GM19193 (cell line): ENCODE measurements around the gene CRAT.

ENCODE experiments used
- POLR2A ChIP-seq: IDR thresholded peaks from 4 replicates; pipeline ENCODE4 v1.6.1; 2011; ENCODE audit not compliant: insufficient read depth, insufficient read length; ENCODE audit errors: extremely low read depth

CRAT gene

DNA sequence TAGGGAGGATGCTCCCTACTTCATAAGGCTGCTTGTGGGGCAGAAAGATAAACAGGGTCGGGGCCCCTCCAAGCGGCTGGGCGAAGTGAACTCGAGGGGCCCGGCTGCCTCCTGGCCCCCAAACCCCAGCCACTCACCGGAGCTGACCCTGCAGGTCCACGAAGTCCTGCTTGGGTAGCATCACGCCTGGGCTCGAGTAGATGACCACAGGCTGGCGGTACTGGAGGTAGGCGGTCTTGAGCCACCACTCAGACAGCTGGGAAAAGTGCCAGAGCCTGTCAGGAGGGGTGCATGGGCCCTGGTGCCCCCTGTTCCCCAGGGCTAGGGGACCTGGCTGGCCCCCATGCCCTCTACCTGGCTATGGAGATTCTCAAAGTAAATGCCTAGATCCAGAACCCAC lies 6.5 kb downstream of the CRAT start:
- TF ChIP-seq POLR2A: no peak

DNA sequence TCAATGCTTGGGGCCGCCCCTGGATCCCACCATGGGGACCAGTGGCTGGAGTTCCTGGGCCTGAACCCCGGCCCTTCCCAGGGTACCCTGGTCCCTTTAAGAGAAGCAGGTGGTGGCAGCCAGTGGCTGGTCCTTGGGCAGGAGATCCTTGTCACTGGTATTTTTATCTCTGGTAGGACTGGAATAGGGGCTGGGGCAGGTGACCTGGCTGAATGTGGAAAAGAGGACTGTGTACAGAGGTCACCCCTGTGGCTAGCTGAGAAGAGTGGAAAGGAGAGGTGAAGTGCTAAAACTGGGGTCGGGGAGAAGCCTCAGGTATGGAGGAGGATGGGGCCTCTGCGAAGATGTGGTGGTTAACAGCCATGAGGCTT lies 7.0 kb downstream of the CRAT start:
- no peak for TF ChIP-seq POLR2A

DNA sequence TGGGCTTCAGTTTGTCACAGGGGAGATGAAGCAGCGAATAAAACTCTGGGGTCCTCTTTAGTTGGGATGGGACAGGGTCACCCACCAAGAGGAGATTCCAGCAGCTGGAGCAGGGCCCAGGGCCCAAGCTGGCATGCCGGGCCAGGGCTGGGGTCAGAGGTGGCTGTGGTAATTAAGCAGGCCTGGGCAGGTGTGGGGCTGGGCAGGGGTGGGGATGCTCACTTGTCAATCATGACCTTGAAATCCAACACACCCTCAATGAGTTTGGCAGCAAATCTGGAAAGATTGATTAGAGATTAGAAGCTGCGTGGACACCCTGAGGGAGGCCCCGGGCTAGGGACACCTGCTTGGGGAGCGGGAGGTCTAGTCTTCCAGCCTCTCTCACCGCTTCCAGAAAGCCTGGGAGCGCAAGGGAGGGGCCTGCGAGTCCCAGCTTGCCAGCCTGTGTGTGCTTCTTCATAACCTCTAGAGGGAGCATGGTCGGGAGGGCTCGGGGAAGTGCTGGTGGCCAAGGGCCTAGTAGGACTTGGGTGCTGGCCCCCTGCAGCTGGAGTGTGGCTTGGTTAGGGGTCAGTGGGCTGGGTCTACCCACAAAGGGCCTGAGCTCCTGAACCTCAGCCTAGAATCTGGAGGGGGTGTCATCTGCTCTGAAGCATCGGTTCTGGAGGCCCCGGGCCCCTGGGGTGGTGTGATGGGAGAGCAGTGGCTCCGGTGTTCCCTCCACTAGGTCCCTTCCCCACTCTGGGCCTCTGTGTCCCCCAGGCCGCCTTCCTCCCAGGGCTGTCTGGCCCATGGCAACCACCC lies 7.6 kb downstream of the CRAT start:
- TF ChIP-seq POLR2A: no peak

DNA sequence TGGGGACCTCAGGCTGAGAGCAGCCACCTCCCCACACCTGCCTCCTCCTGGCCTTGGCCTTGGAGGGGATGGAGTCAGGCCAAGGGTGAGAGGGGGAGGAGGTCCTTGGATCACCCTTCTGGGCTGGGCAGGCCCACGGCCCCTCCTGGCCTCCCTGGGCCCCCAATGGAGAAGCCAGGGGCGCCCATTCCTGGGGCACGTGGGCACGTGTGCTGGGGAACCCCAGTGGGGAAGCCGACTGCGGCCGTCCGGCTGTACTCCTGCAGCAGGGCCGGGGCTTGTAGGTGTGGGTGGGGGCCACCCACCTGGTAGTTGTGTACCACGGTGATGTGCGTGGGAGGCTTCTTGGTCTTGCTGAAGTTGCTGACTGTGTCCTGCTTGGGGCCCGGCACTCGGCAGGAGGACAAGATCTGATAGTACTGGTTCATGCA lies 8.5 kb downstream of the CRAT start:
- no peak for TF ChIP-seq POLR2A

DNA sequence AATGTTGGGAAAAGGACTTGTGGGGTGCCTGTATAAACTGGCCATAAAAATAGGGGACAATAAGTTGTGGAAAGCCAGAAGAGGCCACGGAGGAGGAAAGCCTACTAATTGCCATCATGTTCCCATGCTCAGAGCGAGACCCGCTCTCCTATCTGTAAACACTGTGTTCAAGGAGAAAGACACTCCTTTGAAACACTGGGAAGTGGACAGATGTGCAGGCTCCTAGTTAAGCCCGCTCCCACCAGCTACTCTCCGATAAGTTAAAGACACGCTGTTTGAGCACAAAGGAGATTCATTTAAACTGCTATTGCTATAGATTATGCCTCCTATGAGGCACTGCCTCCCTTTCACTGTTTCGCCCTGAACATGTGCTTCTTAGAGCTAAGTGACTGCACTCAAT lies 9.3 kb downstream of the CRAT start:
- no peak for TF ChIP-seq POLR2A

DNA sequence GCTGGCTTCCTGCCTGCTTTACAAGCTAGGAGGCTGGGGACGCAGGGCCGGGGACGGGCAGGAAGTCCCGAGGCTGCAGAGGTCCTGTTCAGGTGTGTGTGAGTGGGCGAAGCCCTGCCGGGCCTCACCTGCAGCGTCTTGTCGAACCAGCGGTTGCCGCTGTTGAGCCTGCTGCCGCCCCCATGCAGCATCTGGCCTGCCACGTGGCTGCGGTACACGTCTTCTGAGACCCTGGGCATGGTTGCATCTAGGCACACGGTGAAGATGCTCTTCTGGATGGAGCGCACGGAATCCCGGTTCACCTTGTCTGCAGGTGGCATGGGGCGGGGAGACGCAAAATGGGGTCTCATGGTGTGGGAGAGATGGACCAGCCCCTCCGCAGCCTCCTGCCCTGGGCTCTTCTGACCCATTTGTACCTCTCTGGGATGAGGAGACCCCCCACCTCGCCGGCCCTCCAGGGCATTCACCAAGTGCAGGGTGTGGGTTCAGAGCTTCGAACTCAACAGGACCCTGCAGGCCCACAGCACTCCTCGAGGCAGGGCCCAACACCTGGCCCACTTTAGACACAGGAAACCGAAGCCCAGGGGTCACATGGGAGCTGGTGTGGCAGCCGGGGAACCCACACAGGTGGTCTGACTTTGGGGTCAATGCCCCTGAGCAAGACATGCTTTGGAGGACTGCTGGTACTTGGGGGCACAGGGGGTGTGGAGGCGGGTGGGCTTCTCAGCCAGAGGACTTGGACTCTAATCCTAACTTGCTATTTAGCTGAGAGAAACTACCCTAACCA lies 10.0 kb downstream of the CRAT start:
- TF ChIP-seq POLR2A: no peak

DNA sequence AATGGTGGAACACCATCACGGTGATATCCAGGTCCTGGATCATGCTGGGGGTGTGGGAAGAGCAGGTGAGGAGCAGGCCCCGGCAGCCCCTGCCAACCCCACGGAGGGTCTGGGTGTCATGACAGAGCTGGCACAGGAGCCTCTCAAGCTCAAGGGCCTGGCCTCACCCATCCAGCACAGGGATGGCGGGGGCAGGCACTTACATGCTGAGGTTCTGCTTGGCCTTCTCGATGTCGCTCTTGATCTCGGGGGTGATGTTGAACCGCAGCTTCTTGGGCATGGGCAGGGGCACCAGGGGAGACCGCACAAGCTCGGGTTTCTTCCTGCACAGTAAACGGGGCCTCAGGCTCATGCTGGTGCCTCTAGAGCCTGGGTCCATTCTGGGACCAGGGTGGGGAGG lies 12.3 kb downstream of the CRAT start:
- TF ChIP-seq POLR2A: no peak

DNA sequence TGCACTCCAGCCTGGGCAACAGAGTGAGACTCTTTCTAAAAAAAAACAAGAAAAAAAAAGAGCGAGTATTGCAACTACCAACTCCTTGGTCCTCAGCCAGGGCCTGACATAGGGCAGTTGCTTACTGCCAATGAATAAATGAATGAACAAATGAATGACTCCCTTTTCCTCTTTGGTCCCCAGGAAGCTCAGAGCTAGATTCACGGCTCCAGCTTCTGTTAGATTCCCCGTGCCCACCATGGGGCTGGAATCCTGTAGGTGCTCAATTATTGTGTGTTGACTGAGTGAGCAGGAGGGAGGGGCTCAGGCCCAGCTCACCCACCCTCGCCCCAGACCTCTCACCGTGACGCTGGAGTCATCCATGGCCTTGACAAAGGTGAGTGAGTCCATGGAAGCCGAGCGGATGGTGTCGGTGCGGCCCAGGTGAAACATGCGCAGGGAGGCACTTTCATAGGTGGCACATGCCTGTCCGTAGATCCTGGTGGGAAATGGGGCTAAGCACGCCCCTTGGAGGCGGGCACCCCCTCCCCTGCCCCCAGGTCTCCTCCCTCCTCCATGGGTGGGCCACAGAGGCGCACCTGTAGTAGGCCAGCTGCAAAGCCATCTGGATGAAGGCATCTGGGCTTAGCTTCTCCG lies 12.8 kb downstream of the CRAT start:
- TF ChIP-seq POLR2A: no peak

DNA sequence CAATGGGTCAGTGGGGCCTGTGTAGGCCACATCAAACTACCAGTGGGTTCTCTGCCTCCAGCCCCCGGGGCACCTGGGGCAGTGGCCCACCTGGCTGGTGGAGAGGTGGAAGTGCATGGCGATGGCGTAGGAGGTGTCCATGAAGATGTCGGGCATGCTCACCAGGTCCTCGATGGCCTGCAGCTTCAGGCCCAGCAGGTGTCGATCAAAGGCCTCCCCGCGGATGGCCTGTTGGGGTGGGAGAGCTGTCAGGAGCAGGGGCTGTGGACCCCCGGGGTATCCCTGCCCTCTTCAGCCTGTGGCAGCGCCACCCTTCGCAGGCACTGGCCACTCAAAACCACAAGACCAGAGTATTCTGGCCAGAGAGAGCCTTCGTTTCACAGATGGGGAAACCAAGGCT lies 14.7 kb downstream of the CRAT start:
- TF ChIP-seq POLR2A: no peak

DNA sequence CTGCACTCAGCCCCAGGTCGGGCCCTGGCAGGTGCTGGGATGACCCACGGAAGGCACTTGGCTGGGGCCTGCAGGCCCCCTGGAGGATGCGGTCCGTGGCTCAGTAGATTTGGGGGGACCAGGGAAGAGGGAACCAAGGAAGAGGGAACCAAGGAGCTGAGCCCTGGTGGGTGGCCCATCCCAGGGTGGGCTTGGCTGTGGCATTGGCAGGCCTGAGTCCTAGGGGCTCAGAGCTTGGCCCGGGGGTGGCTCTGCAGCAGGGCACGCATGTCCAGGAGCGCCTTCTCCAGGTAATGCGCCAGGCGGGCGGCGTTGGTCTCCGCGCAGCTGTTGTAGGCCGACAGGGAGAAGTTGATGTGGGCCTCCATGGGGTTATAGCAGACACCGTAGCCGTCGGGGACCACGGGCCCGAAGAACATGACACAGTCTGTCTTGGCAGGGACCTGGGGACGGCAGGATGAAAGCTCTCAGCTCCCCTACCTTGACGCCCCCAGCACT lies 15.4 kb downstream of the CRAT start:
- TF ChIP-seq POLR2A: no peak

DNA sequence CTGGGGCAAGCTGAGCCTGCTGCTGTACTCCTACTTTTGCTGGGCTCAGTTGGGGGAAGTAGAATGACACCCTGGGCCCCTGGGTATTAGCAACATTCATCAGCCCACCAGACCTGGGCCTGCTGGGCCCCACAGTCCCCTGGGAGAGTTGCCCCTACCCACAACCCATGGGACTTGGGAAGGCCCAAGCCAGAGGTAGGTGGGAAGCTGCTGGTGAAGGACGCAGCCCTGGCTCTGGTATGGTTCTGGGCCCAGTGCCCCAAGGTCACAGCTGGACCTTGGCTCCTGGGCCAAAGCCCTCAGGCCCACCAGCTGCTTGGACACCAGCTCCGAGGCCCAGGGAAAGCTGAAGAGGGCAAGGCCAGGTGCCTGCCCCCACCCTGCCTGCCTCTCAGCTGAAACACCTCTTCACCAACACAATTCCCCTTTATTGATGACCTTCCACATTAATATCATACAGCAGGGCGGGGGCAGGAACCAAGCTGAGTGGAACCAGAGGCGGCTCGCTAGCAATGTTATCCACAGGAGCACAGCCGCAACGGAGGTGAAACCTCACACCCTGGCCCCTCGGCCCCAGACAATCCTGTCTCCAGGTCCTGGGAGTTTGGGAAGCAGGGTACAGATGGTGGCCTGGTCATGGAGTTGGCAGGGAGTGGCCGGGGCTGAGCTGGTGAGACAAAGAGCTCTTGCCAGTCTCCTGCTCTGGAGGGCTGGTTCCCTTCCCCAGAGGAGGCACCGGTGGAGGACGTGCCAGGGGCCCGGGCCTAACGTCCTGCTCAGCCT lies 16.0 kb downstream of the CRAT start:
- TF ChIP-seq POLR2A: no peak

DNA sequence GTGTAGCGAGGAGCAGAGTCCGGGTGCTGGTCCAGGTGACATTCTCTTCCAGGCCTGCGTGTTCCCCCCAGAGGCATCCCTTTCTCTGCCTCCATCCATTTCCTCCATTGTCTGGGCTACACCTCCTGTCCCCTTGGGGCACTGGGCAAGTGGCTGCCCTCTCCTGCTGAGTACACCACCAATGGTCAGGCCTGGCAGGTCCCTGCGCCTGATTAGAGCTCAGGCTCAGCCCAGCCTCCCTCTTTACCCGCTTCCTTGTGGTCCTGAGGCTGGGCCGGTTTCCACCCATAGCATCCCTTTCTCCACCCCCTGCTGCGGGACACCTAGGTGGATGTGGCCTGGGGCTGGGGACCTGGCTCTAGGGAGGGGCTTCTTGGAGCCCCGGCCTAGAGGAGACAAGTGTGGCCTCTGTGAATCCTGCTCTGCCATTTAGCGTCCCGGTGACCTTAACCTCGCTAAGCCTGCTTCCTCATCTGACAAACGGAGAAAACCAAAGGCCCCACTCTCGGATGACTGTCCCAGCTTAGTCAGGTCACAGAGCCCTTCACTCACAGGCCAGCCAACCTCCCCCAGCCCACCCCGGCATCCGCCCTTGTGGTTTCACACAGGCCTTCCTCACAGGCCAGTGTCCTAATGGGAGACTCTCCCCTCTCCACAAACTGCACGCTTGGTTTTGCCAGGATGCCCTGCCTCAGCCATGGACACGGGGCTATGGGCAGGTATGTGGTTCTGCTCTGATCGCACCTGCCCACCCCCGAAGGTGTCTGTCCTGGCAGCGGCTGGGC lies 16.8 kb downstream of the CRAT start:
- TF ChIP-seq POLR2A: no peak

DNA sequence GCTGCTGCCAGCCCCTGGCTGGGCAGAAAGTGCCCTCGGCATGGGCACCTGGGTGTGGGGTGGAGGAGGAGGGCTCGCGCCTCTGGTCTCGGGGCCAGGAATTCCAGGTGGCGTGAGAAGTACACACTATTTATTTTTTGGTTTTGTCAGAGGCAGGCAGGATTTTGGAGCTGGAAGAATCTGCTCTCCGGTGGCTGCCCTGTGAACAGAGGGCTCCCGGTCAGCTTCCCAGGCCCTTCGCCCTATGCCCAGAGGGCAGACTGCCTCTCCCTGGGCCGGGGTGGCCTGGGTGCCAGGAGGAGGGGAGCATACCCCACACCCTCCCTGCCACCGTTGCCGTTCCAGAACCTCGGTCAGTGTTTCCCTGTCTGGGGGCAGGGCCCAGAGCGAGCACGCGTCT lies 21.3 kb downstream of the CRAT start:
- no peak for TF ChIP-seq POLR2A

DNA sequence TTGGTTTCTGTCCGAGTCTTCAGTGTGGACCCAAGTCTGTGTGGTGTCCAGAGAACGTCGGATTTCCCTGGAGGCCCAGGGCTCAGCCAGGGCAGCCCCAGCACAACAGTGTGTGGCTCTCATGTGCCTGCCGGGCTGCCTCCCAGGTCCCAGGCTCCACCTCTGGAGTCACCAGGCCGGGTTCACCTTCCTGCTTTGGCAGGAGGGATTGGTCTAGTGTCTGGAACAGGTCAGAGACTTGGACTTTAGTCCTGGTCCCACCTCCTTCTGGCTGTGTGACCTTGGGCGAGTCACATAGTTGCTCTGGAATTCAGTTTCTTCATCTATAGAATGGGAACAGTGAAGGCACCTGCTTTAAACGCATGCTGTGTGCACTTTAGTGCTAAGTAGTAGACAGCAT lies 26.5 kb downstream of the CRAT start:
- no peak for TF ChIP-seq POLR2A
